Mesenchymal stem cell (in vitro differentiated cells and primary cell): Measurements from ENCODE around the gene PPCDC.
"Not testable (repeated sequence)": the region's sequence is repeated elsewhere in the genome, so short reads cannot be mapped to it uniquely, and the experiment has no call there.

ENCODE experiments used
- DNase-seq: peaks from one replicate; pipeline ENCODE4 v3.0.0-alpha.2; 2013
- H2AFZ ChIP-seq: one replicate; pipeline ENCODE4 v1.6.1; 2013; ENCODE audit warnings: low read depth, mild to moderate bottlenecking, control low read depth, inconsistent platforms, low read length, moderate library complexity
- H2AK5ac ChIP-seq: 2 replicates; pipeline ENCODE4 v1.6.1; 2013; ENCODE audit warnings: low read length, moderate library complexity, mild to moderate bottlenecking, inconsistent platforms; ENCODE audit not compliant: severe bottlenecking
- H2BK120ac ChIP-seq: one replicate; pipeline ENCODE4 v1.6.1; 2013; ENCODE audit warnings: low read depth, mild to moderate bottlenecking, inconsistent platforms, low read length, moderate library complexity
- H2BK12ac ChIP-seq, 2 experiments: one replicate each; pipeline ENCODE4 v1.6.1; 2013; ENCODE audit warnings: inconsistent platforms in 2 of 2, low read length in 2 of 2, mild to moderate bottlenecking in 2 of 2, moderate library complexity in 2 of 2, control low read depth in 1 of 2
- H2BK15ac ChIP-seq: one replicate; pipeline ENCODE4 v1.6.1; 2013; ENCODE audit warnings: mild to moderate bottlenecking, low read depth, inconsistent platforms; ENCODE audit not compliant: poor library complexity, severe bottlenecking
- H2BK5ac ChIP-seq: 2 replicates; pipeline ENCODE4 v1.6.1; 2013; ENCODE audit warnings: low read depth, mild to moderate bottlenecking, low read length, control low read depth, inconsistent platforms; ENCODE audit not compliant: poor library complexity, severe bottlenecking
- H3K14ac ChIP-seq, 2 experiments: one replicate each; pipeline ENCODE4 v1.6.1; 2013; ENCODE audit warnings: inconsistent platforms in 2 of 2, low read length in 2 of 2, control low read depth in 1 of 2, mild to moderate bottlenecking in 1 of 2, moderate library complexity in 1 of 2
- H3K18ac ChIP-seq, 2 experiments: one replicate each; pipeline ENCODE4 v1.6.1; 2013; ENCODE audit warnings: inconsistent platforms in 2 of 2, low read length in 2 of 2, control low read depth in 1 of 2, low read depth in 1 of 2, mild to moderate bottlenecking in 1 of 2
- H3K23ac ChIP-seq, 2 experiments: one replicate each; pipeline ENCODE4 v1.6.1; 2013; ENCODE audit warnings: inconsistent platforms in 2 of 2, low read length in 2 of 2, mild to moderate bottlenecking in 2 of 2, moderate library complexity in 2 of 2, control low read depth in 1 of 2
- H3K27ac ChIP-seq: 2 replicates; pipeline ENCODE4 v1.5.1; 2013; ENCODE audit warnings: mild to moderate bottlenecking, moderate library complexity, low read length, control low read depth, inconsistent platforms; ENCODE audit not compliant: poor library complexity, severe bottlenecking
- H3K27me3 ChIP-seq, 2 experiments: 2 replicates each; pipeline versions ENCODE4 v1.6.1 to v1.7.0; 2013; ENCODE audit warnings: low read length in 2 of 2, mild to moderate bottlenecking in 2 of 2, moderate library complexity in 2 of 2, control low read depth in 1 of 2, inconsistent platforms in 1 of 2; ENCODE audit not compliant: control insufficient read depth in 1 of 2, insufficient read depth in 1 of 2
- H3K36me3 ChIP-seq, 2 experiments: 2 replicates each; pipeline versions ENCODE4 v1.6.1 to v1.7.0; 2013; ENCODE audit warnings: low read length in 2 of 2, control low read depth in 1 of 2, inconsistent platforms in 1 of 2, low read depth in 1 of 2, mild to moderate bottlenecking in 1 of 2; ENCODE audit not compliant: insufficient read depth in 2 of 2, control insufficient read depth in 1 of 2
- H3K4ac ChIP-seq, 2 experiments: one replicate each; pipeline ENCODE4 v1.6.1; 2013; ENCODE audit warnings: inconsistent platforms in 2 of 2, low read length in 2 of 2, mild to moderate bottlenecking in 2 of 2, moderate library complexity in 2 of 2, control low read depth in 1 of 2, low read depth in 1 of 2
- H3K4me1 ChIP-seq: 2 replicates; pipeline ENCODE4 v1.6.1; 2013; ENCODE audit warnings: low read depth, low read length, control low read depth; ENCODE audit not compliant: control insufficient read depth, insufficient read depth
- H3K4me2 ChIP-seq: 2 replicates; pipeline ENCODE4 v1.6.1; 2013; ENCODE audit warnings: low read length, mild to moderate bottlenecking, inconsistent platforms; ENCODE audit not compliant: poor library complexity, severe bottlenecking
- H3K4me3 ChIP-seq, 2 experiments: 2 replicates each; pipeline versions ENCODE4 v1.5.1 to v1.7.0; 2013; ENCODE audit warnings: low read length in 2 of 2, mild to moderate bottlenecking in 2 of 2, control low read depth in 1 of 2, low read depth in 1 of 2; ENCODE audit not compliant: insufficient read depth in 1 of 2
- H3K79me1 ChIP-seq: replicated peaks from 2 replicates; pipeline ENCODE4 v1.6.1; 2013; ENCODE audit warnings: mild to moderate bottlenecking, control low read depth, low read length, inconsistent platforms; ENCODE audit not compliant: poor library complexity, severe bottlenecking
- H3K9ac ChIP-seq: 2 replicates; pipeline ENCODE4 v1.7.0; 2013; ENCODE audit warnings: mild to moderate bottlenecking, low read length, moderate library complexity
- H3K9me3 ChIP-seq: 2 replicates; pipeline ENCODE4 v1.7.0; 2013; ENCODE audit warnings: mild to moderate bottlenecking, low read length; ENCODE audit not compliant: control insufficient read depth
- H4K8ac ChIP-seq: one replicate; pipeline ENCODE4 v1.6.1; 2013; ENCODE audit warnings: inconsistent platforms, mild to moderate bottlenecking, low read length, moderate library complexity
- H4K91ac ChIP-seq: one replicate; pipeline ENCODE4 v1.6.1; 2013; ENCODE audit warnings: mild to moderate bottlenecking, low read length, inconsistent platforms
- WGBS: methylation state at CpG from one replicate; pipeline ENCODE4 v1.1.7; 2013; ENCODE audit warnings: mixed read lengths; 5-methylcytosine and 5-hydroxymethylcytosine counted together

The PPCDC gene

DNA sequence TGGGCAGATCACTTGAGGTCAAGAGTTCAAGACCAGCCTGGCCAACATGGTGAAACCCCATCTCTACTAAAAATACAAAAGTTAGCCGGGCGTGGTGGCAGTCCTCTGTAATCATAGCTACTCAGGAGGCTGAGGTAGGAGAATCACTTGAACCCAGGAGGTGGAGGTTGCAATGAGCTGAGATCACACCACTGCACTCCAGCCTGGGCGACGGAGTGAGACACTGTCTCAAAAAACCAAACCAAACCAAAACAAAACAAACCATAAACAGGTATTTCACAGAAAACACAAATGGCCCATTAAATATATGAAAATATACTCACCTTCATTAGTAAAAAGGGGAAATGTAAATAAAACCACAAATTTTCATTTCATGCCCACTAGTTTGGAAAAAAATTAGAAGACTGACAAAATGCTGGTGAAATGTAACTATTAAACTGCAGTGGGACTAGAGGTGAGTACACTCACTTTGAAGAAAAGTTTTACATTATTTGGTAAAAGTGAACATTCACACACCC lies 71.6 kb downstream of the PPCDC start:
- H2BK15ac ChIP-seq, H3K4me1 ChIP-seq, H3K18ac ChIP-seq, H3K14ac ChIP-seq, H3K9ac ChIP-seq, H3K4me2 ChIP-seq, H3K9me3 ChIP-seq, H2BK12ac ChIP-seq, H3K36me3 ChIP-seq, H2BK5ac ChIP-seq, H3K4me3 ChIP-seq, DNase-seq, H2AFZ ChIP-seq, H3K27ac ChIP-seq, H2AK5ac ChIP-seq, H3K4ac ChIP-seq, H3K79me1 ChIP-seq, H2BK120ac ChIP-seq, H4K91ac ChIP-seq, H3K23ac ChIP-seq, H4K8ac ChIP-seq: not testable (repeated sequence)
- WGBS = 100% methylated on average over 2 of the region's 4 CpGs
- H3K27me3 ChIP-seq = peaks cover 0 to 12% of the 10 kb centered on the region in 2 experiments

DNA sequence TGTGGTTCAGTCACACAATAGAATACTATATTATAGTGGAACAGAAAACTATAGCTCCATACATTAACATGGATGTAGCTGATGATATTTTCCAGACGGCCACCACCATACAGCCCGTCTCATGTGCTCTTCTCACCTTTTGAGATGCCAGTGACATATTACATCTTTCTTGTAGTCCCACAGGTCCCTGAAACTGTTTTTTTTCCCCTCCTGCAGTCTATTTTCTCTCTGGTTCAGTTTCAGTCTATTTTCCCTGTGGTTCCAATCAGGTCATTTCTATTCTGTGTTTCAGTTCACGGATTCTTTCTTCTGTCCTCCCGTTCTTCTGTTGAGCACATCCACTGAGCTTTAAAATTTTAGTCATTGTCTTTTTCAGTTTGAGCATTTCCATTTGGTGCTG lies 72.2 kb downstream of the PPCDC start:
- no peak overlapping the region for H2BK5ac ChIP-seq
- WGBS = 96% methylated on average over 3 of the region's 4 CpGs
- no peak overlapping the region for H2BK12ac ChIP-seq

DNA sequence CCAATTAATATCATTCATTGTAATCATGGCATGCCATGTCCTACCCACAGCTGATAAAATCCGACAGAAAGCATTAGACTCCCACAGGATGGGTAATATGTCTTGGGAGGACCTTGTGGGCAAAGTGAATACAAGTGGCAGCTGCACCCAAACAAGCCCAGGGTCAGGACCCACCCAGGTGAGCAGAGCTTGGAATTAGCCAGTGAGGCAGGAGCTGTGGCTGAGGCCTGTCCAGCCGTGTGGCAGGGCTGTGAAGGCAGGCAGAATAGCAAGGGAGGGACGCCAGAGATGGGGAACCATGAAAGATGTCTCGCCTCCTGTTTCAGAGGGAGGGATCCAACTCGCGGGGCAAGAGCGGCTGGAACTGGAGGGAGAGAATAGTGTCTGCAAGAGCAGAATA lies 74.5 kb downstream of the PPCDC start:
- Histone ChIP-seq H4K8ac (no peak overlapping the region), H2BK120ac (no peak overlapping the region), H3K18ac (no peak overlapping the region), H3K23ac (no peak overlapping the region), H3K27me3 (peaks cover 0 to 12% of the 10 kb centered on the region in 2 experiments), H3K36me3 (no peaks in the 10 kb centered on the region), H2BK15ac (no peak overlapping the region), H3K79me1 (no peaks in the 10 kb centered on the region), H2AK5ac (no peak overlapping the region), H3K14ac (peak overlapping the region in 1 of 2 experiments; percentile 13), H3K9me3 (no peaks in the 10 kb centered on the region), H3K4me2 (no peak overlapping the region), H3K9ac (no peak overlapping the region), H4K91ac (no peak overlapping the region), H2AFZ (no peak overlapping the region), H3K4me3 (no peak overlapping the region), H3K4ac (no peak overlapping the region), H3K27ac (no peak overlapping the region), H2BK5ac (no peak overlapping the region), H2BK12ac (no peak overlapping the region), H3K4me1 (no peaks in the 10 kb centered on the region)
- 85% methylated on average over 7 of the region's 7 CpGs for WGBS
- no peak for DNase-seq

More for the DNA sequence above, 72.2 kb downstream of the PPCDC start:
- H2BK15ac ChIP-seq = no peak overlapping the region
- no peaks in the 10 kb centered on the region for H3K36me3 ChIP-seq
- no peak overlapping the region for H2AFZ ChIP-seq
- H3K79me1 ChIP-seq = no peaks in the 10 kb centered on the region
- H3K14ac ChIP-seq = no peak overlapping the region
- H3K27me3 ChIP-seq = peaks cover 0 to 12% of the 10 kb centered on the region in 2 experiments
- no peak overlapping the region for H3K27ac ChIP-seq
- H3K4ac ChIP-seq = no peak overlapping the region
- H4K8ac ChIP-seq = no peak overlapping the region
- H3K18ac ChIP-seq = no peak overlapping the region
- DNase-seq = no peak
- H3K4me3 ChIP-seq = no peak overlapping the region
- no peak overlapping the region for H3K4me2 ChIP-seq
- H3K4me1 ChIP-seq = no peaks in the 10 kb centered on the region
- no peaks in the 10 kb centered on the region for H3K9me3 ChIP-seq
- no peak overlapping the region for H2BK120ac ChIP-seq
- no peak overlapping the region for H2AK5ac ChIP-seq
- H4K91ac ChIP-seq = no peak overlapping the region
- no peak overlapping the region for H3K9ac ChIP-seq
- H3K23ac ChIP-seq = no peak overlapping the region

DNA sequence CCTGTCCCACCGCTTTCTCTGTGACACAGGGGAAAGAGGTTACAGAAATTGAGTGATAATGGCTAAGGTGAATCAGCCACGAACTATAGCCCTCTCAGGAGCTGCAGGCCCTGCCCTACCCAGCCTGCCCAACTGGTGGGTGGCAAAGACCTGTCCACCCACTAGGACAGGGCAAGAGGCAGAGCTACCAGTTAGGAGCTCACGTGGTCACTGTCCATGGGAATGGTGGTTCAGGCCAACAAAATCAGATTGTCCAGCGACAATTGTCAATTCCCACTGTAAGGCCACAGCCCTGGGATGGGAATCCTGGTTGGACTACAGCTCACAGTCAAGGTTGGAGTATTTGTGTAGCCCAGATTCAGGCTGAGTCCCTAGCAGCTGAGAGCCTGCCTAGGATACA lies 75.0 kb downstream of the PPCDC start:
- Histone ChIP-seq H3K4me1 (no peaks in the 10 kb centered on the region), H3K9ac (no peak overlapping the region), H3K27ac (no peak overlapping the region), H2BK120ac (no peak overlapping the region), H2AFZ (no peak overlapping the region), H4K91ac (no peak overlapping the region), H3K4me3 (no peak overlapping the region), H3K4ac (no peak overlapping the region), H4K8ac (no peak overlapping the region), H2BK12ac (no peak overlapping the region), H3K4me2 (no peak overlapping the region), H3K14ac (no peak overlapping the region), H2BK5ac (no peak overlapping the region), H2BK15ac (no peak overlapping the region), H2AK5ac (no peak overlapping the region), H3K36me3 (no peaks in the 10 kb centered on the region), H3K23ac (no peak overlapping the region), H3K79me1 (no peaks in the 10 kb centered on the region), H3K27me3 (peaks cover 0 to 12% of the 10 kb centered on the region in 2 experiments), H3K18ac (no peak overlapping the region), H3K9me3 (no peaks in the 10 kb centered on the region)
- 94% methylated on average over 4 of the region's 4 CpGs for WGBS
- DNase-seq = no peak
